Heart right ventricle (tissue), 16 donors: ENCODE measurements around the gene LCNL1. TPM values are rescaled to one million over a fixed set of nuclear protein-coding genes. Genes with fewer than 3 reads are reported as not detected.

Experiments used
- ATAC-seq, 8 donors: fragments of 200-7000 bp; cut with Tn5 transposase; one replicate each; pipeline ENCODE4 v1.9.1; 2020; ENCODE audit warnings: mild to moderate bottlenecking in 8 of 8, moderate library complexity in 8 of 8, moderate number of reproducible peaks in 1 of 8
- DNase-seq, 2 donors: peaks; one replicate each; pipeline ENCODE4 v3.0.0-alpha.2; 2020
- H3K27ac ChIP-seq, 10 donors: fragments of 200-600 bp; sonication (generic) in 2 of 10; one replicate each; pipeline versions ENCODE4 v1.5.0 to v1.8.0; 2020 to 2022; ENCODE audit warnings: mild to moderate bottlenecking in 3 of 10
- H3K27me3 ChIP-seq, 7 donors: fragments of 200-600 bp; one replicate each; pipeline ENCODE4 v1.8.0; 2021 to 2022; ENCODE audit warnings: mild to moderate bottlenecking in 2 of 7
- H3K36me3 ChIP-seq, 9 donors: fragments of 200-600 bp; sonication (generic) in 1 of 9; one replicate each; pipeline versions ENCODE4 v1.5.0 to v1.8.0; 2020 to 2022; ENCODE audit warnings: mild to moderate bottlenecking in 2 of 9
- H3K4me1 ChIP-seq, 9 donors: fragments of 200-600 bp; sonication (generic) in 1 of 9; one replicate each; pipeline versions ENCODE4 v1.5.0 to v1.8.0; 2020 to 2022; ENCODE audit warnings: mild to moderate bottlenecking in 4 of 9
- H3K4me3 ChIP-seq, 10 donors: fragments of 200-600 bp; sonication (generic) in 2 of 10; one replicate each; pipeline versions ENCODE4 v1.5.0 to v1.8.0; 2020 to 2022; ENCODE audit warnings: mild to moderate bottlenecking in 7 of 10, moderate library complexity in 2 of 10
- H3K9me3 ChIP-seq, 11 donors: fragments of 200-600 bp in 10 of 11; sonication (generic) in 2 of 11; one replicate each; pipeline versions ENCODE4 v1.5.0 to v1.8.0; 2013 to 2022; ENCODE audit warnings: mild to moderate bottlenecking in 2 of 11, control low read depth in 1 of 11, moderate library complexity in 1 of 11
- CTCF ChIP-seq, 9 donors: fragments of 200-600 bp; sonication (generic) in 2 of 9; IDR thresholded peaks; one replicate each; pipeline versions ENCODE4 v1.5.0 to v1.8.0; 2021 to 2022; ENCODE audit warnings: antibody characterized with exemption in 9 of 9, mild to moderate bottlenecking in 5 of 9, moderate library complexity in 1 of 9
- WGBS, 2 donors: extraction: QIAGEN DNeasy Blood & Tissue Kit; methylation state at CpG; one replicate each; pipeline ENCODE4 v1.1.7; 2013; ENCODE audit warnings: inconsistent platforms in 1 of 2; 5-methylcytosine and 5-hydroxymethylcytosine counted together
- intact Hi-C, 10 donors: fragments of 100-400 bp; cut with DNase I; formaldehyde crosslinking; loops; one replicate each; pipeline versions ENCODE4 v1.11.1 to v1.14.2; 2022
- polyA plus RNA-seq, 2 donors: library from polyadenylated mRNA; stranded (reverse); fragments of 200-250 nt; gene quantifications; one replicate each; pipeline ENCODE4 v1.2.3, GENCODE V29; 2013
- total RNA-seq, 10 donors: library from RNA; stranded (reverse); fragmentation: NEBNext Ultra II Directional in 3 of 10; extraction: Animal tissue kit (Norgen Biotek cat#: 25700) in 3 of 10; gene quantifications; one replicate each; pipeline versions ENCODE4 v1.2.1 to v1.2.4, GENCODE V29; 2021 to 2023
- donor health status: Arrhythmogenic right ventricular cardiomyopathy.
- donor health status: ischemic (EF 13 %, LVEDD 7.1; RV severe dilation, severe dysfunction).
- donor health status: healthy with polysubstance abuse.
- donor health status: DM: no; HTN: yes; CAD: no.
- donor health status: DM: no; HTN: no; CAD: no.
- donor health status: ischemic (EF 25% LVEDD 6.9; RV normal size, moderate dysfunction).
- donor health status: ischemic (EF 25% LVEDD 5.7; RV mildly dilated, moderate dysfunction).
- donor health status: healthy.
- donor health status: DM: yes; HTN: yes; CAD: no.
- donor health status: Ischemic cardiomyopathy.
- donor health status: ischemic (EF 35%, LVEDD 5.7; RV mildly dilated, moderate dysfunction).
- donor health status: nonischemic (EF 11% LVEDD 7.7; RV severe dilation, severe dysfunction).
- donor health status: DM: yes; HTN: yes; CAD: no.
- donor health status: PGD.
- donor health status: ischemic (EF 29% LVEDD 5.4; RV normal size, mild dysfunction).
- donor health status: nonischemic (EF 23%, LVEDD 6.1; RV moderate dilation, normal function).

The LCNL1 gene
- total and polyA plus RNA-seq, 12 donors, result 0.10 to 10.9 (median 6.4) TPM

DNA sequence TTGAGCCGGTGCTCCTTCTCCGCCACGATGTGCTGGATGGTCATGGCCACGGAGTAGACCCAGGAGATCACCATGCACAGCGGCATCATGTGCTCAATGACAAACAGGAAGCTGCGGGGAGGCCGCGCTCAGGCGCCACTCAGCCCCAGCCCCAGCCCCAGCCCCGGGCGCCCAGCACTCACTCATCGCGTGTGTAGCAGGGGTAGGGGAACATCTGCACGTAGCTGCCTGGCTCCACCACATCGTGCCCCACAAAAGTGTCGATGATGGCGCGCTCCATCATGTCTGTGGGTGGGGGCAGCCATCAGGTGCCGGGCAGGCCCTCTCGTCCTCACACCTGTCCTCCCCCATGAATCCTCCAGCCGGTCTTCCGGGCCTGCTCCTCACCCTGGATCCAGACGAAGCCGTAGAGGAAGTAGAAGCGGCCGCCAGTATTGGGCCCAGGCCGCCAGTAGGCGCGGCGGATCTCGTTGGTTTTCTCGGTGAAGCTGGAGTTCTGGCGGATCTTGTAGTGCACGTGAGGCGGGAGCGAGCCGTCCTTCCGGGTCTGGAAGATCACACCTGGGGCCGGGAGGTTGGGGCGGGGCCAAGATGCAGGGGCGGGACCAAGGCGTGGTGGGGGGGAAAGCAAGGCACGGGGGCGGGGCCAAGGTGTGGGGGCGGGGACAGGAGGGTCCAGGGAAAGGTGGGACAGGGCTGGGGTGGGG, 35.2 kb downstream of the LCNL1 start:
- TF ChIP-seq CTCF (IDR thresholded peaks at IDR 0.05), result no peak
- peaks cover 0 to 83% (median 18%) of the 10 kb centered on the region in 9 donors for H3K36me3 ChIP-seq
- H3K4me1 ChIP-seq, result no peaks in the 10 kb centered on the region
- ATAC-seq (no peak), DNase-seq (no peak)
- H3K27me3 ChIP-seq, result no peaks in the 10 kb centered on the region
- H3K4me3 ChIP-seq, result no peak overlapping the region
- no peaks in the 10 kb centered on the region for H3K9me3 ChIP-seq
- WGBS, 2 donors, result 94 to 95% methylated on average over 44 to 45 of the region's 45 CpGs
- intact Hi-C loops, result no loop called here
- no peak overlapping the region for H3K27ac ChIP-seq

GRCh38 chr9:137018761-137019559, 36.2 kb downstream of the LCNL1 start:
- TF ChIP-seq CTCF (IDR thresholded peaks at IDR 0.05), result no peak
- no peaks in the 10 kb centered on the region for H3K4me1 ChIP-seq
- no peak overlapping the region for H3K27ac ChIP-seq
- DNase-seq (no peak), ATAC-seq (no peak)
- 93 to 94% methylated on average over 36 of the region's 36 CpGs for WGBS, 2 donors
- intact Hi-C loops, result no loop called here
- H3K4me3 ChIP-seq, result no peak overlapping the region
- peaks cover 0 to 73% (median 18%) of the 10 kb centered on the region in 9 donors for H3K36me3 ChIP-seq
- H3K27me3 ChIP-seq, result no peaks in the 10 kb centered on the region
- H3K9me3 ChIP-seq, result no peaks in the 10 kb centered on the region

DNA sequence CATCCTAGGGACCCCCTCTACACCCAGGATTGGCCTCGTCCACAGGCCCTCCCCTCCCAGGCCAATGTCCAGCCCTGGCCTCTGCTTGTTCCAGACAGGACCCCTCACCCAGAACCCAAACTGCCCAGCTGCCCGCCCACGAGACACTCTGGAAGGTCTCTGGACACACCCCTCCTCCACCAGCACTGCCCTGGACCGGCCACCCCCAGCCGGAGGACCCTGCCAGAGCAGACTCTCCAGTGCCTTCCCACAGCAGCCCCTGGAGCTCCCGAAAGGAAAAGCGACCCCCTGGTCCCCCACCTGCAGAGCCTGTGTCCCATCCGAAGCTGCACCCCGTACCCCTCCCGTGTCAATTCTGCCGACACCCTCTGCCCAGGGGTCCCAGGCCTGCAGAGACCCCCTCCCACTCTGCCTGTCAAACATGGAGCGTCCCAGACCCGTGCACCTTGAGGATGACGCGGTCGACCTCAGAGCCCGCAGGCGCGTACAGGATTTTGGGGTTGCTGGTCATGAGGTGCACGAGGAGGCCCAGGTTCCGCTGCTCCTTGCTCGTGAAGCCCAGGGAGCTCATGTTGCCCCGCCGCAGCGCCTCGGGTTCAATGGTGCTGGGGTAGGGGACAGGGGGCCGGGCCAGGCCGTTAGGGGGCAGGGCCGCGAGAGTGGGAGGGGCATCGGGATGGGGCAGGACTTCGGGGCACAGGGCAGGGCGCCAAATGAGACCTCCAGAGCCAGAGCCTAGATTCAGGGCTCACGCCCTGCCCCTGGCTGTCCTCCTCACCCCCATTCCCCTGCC, 37.3 kb downstream of the LCNL1 start:
- Histone ChIP-seq H3K27me3 (no peaks in the 10 kb centered on the region), H3K4me3 (no peak overlapping the region), H3K27ac (no peak overlapping the region), H3K36me3 (peaks cover 0 to 62% (median 18%) of the 10 kb centered on the region in 9 donors), H3K4me1 (no peaks in the 10 kb centered on the region), H3K9me3 (no peaks in the 10 kb centered on the region)
- intact Hi-C loops, result loop anchor here in 1 of 10 donors (10.0 kb wide), 1 partner anchor 175 kb away; the partner anchor contains the start of genes AJM1 and PHPT1
- ATAC-seq (no peak), DNase-seq (no peak)
- TF ChIP-seq CTCF (IDR thresholded peaks at IDR 0.05), result no peak
- 95% methylated on average over 34 of the region's 34 CpGs for WGBS, 2 donors
